GM11168 (cell line): ENCODE results near the gene PRAME.
"Not testable (repeated sequence)": the region's sequence is repeated elsewhere in the genome, so short reads cannot be mapped to it uniquely, and the experiment has no call there.

Experiments
- in situ Hi-C: fragments of 300-500 bp; cut with MboI; formaldehyde crosslinking; loops from one replicate; pipeline ENCODE4 v1.12.0; 2022; ENCODE audit warnings: low sequenced_read_pairs; ENCODE audit not compliant: unreplicated experiment

Gene PRAME

DNA sequence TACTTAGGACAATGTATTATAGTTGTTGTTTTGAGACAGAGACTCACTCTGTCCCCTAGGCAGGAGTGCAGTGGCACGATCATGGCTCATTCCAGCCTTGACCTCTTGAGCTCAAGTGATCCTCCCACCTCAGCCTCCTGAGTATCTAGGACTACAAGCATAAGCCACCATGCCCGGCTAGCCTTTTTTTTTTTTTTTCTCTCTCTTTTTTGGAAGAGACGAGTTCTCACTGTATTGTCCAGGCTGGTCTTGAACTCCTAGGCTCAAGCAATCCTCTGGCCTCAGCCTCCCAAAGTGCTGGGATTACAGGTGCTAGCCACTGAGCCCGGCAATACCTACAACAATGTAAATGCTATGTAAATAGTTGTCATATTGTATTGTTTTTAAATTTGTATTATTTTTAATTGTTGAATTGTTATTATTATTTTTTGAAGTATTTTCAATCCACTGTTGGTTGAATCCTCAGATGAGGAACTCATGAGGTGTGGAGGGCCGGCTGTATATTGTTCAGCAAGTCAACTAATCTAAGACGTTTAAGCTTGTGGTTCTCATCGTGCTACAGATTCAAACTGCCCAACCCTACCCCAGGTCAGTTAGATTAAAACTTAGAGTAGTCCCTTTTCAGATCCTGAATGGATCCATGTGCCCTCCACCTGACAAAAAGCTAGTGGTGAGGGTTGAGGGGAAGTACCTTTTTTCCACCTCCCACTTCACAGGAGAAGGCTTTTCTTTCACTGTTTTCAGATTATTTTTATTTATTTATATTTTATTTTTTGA is 27.1 kb downstream of the PRAME start:
- in situ Hi-C loops, result no loop called here

DNA sequence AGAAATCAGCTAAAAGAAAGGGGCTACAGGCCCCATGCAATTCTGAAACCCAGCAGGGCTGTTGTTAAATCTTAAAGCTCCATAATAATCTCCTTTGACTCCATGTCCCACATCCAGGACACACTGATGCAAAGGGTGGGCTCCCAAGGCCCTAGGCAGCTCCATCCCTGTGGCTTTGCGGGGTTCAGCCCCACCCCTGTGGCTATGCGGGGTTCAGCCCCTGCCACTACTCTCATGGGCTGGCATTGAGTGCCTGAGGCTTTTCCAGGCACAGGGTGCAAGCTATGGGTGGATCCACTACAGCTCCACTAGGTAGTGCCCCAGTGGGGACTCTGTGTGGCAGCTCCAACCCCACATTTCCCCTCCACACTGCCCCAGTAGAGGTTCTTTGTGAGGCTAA is 30.3 kb downstream of the PRAME start:
- in situ Hi-C loops, result loop anchor here (5.0 kb wide), 1 partner anchor 44 kb away; no protein-coding TSS in a partner anchor

DNA sequence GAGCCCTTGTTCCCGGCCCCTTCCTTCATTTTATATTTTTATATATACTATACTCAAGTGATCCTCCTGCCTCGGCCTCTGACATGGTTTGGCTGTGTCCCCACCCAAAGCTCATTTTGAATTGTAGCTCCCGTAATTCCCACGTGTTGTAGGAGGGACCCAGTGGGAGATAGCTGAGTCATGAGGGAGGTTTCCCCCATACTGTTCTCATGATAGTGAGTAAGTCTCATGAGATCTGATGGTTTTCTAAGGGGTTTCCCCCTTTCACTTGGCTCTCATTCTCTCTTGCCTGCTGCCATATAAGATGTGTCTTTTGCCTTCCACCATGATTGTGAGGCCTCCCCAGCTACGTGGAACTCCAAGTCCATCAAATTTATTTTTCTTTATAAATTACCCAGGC is 31.8 kb downstream of the PRAME start:
- in situ Hi-C loops, result loop anchor here (5.0 kb wide), 1 partner anchor 45 kb away; no protein-coding TSS in a partner anchor

DNA sequence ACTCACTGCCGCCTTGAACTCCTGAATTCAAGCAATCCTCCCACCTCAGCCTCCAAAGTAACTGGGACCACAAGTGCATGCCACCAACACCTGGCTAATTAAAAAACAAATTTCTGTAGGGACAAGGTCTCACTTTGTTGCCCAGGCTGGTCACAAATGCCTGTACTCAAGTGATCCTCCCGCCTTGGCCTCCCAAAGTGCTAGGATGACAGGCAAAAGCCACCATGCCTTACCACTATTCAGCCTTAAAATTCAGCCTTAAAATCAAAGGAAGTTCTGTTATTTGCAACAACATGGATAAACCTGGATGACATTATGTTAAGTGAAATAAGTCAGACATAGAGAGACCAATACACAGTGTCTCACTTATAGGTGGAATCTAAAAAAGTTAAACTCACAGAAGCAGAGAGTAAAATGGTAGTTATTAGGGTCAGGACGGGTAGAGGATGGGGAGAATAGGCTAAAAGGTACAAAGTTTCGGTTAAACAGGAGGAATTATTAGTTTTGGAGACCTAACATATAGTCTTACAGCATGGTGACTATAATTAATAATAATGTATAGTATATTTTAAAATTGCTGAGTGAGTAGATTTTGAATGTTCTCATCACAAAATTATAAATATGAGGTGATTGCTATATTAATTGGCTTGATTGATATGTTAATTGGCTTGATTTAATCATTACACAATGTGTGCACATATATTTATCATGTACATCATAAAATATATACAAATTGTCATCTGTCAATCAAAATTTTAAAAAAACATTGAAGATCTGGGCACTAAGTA is 32.7 kb downstream of the PRAME start:
- in situ Hi-C loops, result loop anchor here (5.0 kb wide), 1 partner anchor 46 kb away; no protein-coding TSS in a partner anchor

DNA sequence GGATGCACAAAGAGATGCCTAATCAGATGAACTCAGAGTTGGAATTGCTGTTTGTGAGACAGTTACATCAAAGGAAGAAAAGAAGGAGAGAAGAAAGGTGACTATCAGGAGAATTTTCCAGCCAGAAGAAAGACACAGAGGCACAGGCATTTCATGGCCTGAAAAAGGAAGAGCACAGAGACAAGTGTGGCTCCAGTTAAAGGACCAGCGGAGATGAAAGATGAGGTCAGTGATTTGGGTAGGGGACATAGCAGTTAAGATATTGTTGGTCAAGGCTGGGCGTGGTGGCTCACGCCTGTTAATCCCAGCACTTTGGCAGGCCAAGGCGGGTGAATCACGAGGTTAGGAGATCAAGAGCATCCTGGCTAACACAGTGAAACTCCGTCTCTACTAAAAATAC is 35.6 kb downstream of the PRAME start:
- in situ Hi-C loops, result no loop called here

DNA sequence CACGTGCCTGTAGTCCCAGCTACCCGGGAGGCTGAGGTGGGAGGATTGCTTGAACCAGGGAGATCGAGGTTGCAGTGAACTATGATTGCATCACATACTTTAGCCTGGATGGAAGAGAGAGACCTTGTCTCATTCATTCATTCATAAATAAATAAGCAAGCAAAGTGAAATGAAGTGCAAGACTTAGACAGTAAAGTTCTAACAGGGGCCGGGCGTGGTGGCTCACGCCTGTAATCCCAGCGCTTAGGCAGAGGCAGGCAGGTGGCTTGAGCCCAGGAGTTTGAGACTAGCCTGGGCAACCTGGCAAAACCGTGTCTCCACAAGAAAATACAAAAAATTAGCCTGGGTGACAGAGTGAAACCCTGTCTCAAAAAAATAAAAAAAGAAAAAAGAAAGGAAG is 37.4 kb downstream of the PRAME start:
- in situ Hi-C loops, result no loop called here

DNA sequence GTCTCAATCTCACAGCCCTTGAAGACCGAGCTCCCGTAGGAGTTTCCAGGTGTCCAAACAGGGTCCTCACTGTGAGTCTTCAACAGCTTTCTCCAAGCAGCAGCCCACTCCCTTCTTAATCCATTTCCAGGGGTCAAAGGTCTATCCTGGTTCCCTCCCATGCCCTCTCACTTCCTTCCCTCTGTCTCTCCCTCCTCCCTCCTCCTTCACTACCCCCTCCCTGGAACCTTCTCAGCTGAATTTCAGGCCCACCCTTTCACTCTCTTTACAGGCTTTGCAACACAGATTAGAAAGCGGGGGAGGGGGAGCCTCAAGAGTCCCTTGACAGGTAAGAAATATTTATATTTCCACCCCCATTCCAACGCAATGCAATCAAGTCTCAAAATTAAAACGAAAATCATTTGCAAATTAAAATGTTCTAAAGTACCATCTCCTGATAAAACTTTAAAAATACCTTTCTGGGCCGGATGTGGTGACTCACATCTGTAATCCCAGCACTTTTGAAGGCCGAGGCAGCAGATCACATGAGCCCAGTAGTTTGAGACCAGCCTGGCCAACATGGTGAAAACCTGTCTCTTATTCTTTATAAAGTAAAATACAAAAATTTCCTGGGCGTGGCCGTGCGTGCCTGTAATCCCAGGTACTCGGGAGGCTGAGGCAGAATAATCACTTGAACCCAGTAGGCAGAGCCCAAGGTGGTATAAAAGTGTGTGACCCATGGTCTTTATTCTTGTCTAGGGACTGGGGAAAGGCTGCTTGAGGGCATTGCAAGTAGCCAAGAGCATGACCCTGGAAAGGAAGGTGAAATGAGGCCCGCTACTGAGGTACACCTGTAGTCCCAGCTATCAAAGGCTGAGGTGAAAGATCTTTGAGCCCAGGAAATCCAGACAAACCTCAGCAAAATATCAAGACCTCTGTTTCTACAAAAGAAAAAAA is 38.1 kb downstream of the PRAME start:
- in situ Hi-C loops, result no loop called here

DNA sequence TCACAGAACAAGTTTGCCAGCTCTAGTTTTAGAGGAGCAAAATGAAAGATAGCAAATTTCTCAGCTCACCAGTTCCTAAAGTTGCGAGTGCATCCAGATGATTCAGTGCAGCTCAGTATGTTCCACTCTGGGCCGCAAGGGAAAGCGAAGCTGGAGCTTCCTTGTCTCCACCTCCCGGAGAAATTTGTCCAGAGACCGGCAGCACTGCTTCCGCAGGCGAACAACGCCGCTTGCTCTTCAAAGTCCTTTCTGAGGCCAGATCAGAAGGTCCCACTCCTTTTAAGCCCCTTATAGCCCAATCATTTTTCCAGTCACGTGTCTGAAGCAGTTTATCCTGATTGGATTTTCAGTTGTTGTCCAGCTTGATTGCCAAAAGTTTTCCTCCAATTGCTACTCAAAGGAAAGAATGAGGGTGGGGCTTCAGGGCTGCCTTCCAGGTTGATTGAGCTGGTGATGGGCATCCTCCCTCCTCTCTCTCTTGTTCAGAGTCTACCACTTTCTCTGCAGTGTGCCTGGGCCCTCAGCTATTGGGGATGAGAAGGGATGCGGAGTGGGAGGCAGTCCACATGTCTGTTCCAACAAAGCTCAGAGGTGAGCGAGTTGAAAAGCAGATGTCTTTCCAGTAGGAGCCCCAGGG is 38.9 kb downstream of the PRAME start, which contains the start of gene ZNF280A:
Gene ZNF280A, minus strand, starts transcription at position 251 of the 637 bp plus-strand sequence. CDS start 4,640 bp downstream, outside the sequence.
- in situ Hi-C loops, result no loop called here

DNA sequence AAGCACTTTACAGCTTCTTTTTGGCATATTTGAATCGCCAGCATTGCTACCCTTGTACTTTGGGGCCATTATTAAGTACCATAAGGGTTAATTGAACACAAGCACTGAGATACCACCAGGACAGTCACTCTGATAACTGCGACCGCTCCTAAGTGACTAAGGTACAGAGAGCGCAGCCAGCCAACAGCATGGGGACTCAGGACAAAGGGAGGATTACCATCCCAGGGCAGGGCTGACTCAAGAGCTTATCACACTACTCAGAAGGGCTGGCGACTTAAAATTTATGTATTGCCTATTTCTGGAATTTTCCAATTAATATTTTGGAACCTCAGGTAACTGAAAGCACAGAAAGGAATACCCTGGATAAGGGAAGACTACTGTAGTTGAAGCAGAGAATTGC is 39.5 kb downstream of the PRAME start:
- in situ Hi-C loops, result no loop called here

DNA sequence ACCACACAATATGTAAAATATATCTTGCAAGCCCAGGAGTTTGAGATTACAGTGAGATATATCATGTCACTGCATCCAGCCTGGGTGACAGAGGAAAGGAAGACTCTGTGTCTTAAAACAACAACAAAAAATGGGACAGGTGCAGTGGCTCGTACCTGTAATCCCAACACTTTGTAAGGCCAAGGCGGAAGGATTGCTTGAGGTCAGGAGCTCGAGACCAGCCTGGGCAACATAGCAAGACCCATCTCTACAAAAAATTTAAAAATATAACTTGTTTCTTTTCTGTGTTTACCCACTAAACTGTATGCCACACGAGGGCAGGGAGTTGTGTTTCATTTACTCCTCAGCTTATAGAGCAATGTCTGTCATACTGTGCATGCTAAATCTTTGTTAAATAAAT is 42.1 kb downstream of the PRAME start:
- in situ Hi-C loops, result no loop called here

DNA sequence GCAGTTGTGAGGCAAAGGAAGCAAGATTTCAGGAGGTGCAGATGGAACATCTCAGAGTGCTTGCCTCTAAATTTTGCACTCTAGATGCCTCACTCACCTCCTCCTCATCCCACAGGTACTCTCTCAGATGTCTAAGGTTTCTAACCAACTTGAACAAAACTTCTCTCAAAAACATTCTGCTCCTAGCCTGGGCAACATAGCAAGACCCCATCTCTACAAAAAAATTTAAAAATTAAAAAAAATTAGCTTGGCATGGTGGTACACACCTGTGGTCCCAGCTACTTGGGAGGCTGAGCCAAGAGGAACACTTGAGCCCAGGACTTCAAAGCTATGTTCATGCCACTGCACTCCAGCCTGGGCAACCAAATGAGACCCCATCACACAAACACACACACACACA is 43.2 kb downstream of the PRAME start:
- in situ Hi-C loops, result no loop called here

DNA sequence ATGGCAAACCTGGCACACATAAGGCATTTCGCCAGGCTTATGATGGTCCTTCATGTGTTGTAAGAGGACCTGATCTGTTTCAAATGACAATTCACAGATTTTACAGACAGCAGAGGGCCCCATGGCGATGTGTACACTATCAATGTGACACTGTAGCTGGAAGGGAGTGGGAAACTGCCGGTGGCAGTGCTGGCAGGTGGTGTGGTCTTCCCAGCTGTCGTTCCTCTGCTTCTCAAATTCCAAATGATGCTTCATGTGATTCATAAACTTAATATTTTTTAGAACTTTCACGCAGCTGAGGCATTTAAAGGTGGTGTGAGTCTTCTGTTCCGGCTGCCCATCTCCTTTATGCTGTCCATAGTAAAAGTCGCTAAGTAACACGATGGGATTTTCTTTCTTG is 44.6 kb downstream of the PRAME start:
- in situ Hi-C loops, result not testable (repeated sequence)

DNA sequence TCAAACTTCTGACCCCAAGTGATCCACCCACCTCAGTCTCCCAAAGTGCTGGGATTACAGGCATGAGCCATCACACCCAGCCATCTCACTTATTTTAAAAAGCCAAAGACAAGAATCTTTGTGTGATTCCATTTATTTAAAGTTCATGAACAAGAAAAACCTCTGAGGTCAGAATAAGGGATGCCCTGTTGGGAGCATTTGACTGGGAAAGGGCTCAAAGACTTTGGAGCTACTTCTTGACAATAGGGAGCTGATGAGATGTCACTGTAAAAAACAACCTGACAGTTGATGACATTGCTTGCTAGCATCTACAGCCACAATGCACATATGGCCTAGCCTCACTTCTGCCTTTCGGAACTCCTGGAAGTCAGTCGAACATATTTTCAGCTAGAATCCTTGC is 45.4 kb downstream of the PRAME start:
- in situ Hi-C loops, result no loop called here

DNA sequence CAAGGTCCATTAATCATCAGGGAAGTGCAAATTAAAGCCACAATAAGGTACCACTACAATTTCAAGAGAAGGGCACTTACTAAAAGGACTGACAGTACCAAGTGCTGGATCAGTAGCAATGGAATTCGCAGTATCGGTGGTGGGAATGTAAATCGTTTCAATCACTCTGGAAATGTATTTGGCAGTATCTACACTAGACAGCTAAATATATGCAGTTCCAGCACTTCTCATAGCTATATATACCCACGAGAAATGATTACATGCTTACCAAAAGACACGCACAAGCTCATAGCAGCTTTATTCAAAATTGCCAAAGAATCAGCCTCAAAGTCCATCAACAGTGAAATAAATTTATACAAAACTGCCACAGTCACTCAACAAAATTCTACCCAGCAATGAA is 46.1 kb downstream of the PRAME start:
- in situ Hi-C loops, result no loop called here

DNA sequence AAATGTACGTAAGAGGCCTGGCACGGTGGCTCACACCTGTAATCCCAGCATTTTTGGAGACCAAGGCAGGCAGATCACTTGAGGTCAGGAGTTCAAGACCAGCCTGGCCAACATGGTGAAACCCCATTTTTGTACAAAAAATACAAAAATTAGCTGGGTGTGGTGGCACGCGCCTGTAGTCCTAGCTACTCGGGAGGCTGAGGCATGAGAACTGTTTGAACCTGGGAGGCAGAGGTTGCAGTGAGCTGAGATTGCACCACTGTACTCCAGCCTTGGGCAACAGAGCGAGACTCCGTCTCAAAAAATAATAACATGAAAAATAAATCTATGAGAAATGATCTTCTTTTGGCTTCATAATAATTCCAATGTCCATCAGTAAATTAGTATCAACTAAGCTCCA is 48.2 kb downstream of the PRAME start:
- in situ Hi-C loops, result not testable (repeated sequence)

DNA sequence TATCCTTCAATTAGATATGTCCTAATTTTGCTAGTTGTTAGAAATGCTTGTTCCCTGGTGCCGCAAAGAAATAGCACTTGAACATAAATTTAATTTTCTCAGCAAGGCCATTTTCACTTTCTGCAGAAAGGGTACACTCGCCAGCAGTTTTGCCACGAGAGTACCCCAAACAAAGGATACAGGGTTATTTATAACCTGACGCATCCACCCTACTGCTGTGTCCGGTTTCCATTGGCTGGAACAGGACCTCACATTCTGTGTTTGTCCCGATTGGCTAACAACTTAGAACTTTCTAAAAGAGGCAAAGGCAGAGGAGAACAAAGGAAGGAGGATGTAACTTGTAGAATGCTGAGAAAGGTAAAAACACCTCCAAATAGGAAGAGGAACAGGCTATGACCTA is 49.2 kb downstream of the PRAME start:
- in situ Hi-C loops, result not testable (repeated sequence)

DNA sequence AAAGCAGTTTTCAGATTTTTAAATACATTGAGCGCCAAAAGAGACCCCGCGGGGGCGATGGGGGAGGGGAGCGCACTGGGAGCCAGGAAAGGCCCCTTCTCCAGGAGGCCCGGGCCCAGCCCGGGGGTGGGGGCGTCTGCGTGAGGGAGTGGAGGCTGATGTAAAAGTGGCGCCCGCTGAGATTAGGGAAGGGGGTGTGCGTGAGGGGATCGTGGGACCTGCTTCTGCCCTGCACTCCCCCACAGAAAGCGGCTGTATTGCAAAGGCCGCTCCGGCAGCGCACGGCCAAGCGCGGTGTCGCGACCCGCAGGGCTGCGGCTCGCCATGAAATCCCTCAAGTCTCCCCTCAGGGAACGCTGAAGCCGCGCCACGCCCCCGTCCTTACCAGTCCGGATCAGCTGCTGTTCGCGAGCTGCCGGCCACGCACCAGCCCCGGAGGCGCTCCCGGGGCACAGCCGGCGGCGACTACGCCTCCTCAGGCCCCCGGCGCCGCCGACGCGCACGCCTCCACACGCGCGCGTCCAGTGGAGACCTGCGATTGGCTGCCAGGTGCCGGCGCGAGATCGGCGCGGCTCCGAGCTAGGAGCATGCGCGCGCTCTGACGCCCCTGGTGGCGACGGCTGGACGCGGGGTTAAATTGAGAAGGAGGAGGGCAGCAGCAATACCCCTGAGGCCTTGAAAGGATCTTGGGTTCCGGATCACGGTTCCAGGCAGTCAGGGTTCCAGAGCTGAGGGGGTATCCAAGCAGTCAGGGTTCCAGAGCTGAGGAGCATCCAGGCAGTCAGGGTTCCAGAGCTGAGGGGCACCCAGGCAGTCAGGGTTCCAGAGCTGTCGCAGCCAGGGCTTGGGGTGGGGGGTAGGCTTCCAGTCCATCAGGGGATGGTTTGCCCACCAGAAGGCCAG is 50.5 kb downstream of the PRAME start, which contains the start of gene ZNF280B:
Gene ZNF280B, minus strand, starts transcription at position 469 of the 903 bp plus-strand sequence. CDS start 19,344 bp downstream, outside the sequence.
- in situ Hi-C loops, result no loop called here

DNA sequence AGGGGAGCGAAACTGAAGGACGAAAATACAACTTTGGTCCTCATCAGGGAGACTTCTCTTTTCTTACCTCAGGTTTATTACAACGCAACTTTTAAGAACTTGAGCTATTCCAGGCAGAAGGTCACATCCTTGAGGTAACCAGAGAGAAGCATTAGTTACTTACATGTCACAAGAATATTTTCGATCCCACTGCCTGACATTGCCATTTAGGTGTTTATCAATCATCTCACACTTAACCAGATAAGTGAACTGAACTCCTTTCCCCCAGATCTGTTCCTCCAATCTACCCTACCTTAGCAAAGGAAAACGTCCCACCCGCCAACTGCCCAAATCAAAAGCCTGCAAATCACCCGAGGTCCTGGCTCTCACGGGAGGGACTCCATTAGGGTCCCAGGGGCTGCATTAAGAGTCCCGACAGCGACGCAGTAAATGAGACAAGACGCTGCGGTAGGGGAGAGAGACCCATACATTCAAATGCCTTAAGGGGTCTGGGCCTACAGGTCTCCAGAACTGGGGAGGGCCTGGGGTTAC is 51.3 kb downstream of the PRAME start:
- in situ Hi-C loops, result no loop called here
